ENCODE results near the gene CCDC93.

DNA sequence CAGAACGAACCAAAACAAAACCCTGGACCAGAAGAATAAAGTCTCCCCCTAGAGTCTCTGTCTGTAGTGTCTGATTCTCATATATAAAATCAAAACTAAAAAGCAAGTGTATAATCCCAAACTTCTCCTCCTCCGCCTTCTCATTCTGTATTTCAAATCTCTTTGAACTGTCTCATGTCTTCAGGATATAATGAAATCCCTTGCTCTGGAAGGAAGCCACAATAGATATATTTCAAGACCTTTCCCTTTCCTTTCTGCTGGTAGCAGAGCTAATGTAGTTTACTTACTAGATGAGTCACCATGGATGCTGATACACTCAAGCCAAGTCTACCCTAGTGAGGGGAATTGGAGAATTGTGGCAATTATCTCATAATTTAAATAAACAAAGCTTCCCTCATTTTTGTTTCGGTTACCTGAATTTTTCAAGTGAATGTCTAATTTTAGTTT, 33.5 kb upstream of the CCDC93 start:
- TF ChIP-seq, protein P1, sequence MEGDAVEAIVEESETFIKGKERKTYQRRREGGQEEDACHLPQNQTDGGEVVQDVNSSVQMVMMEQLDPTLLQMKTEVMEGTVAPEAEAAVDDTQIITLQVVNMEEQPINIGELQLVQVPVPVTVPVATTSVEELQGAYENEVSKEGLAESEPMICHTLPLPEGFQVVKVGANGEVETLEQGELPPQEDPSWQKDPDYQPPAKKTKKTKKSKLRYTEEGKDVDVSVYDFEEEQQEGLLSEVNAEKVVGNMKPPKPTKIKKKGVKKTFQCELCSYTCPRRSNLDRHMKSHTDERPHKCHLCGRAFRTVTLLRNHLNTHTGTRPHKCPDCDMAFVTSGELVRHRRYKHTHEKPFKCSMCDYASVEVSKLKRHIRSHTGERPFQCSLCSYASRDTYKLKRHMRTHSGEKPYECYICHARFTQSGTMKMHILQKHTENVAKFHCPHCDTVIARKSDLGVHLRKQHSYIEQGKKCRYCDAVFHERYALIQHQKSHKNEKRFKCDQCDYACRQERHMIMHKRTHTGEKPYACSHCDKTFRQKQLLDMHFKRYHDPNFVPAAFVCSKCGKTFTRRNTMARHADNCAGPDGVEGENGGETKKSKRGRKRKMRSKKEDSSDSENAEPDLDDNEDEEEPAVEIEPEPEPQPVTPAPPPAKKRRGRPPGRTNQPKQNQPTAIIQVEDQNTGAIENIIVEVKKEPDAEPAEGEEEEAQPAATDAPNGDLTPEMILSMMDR (IDR thresholded peaks at IDR 0.05) = no peak
- TF ChIP-seq POLR2A (IDR thresholded peaks at IDR 0.05) = no peak
